ENCODE data around the gene KIF23.
A peak's percentile ranks its signal among the peaks of the same experiment; 100 is the strongest.

KIF23 gene

DNA sequence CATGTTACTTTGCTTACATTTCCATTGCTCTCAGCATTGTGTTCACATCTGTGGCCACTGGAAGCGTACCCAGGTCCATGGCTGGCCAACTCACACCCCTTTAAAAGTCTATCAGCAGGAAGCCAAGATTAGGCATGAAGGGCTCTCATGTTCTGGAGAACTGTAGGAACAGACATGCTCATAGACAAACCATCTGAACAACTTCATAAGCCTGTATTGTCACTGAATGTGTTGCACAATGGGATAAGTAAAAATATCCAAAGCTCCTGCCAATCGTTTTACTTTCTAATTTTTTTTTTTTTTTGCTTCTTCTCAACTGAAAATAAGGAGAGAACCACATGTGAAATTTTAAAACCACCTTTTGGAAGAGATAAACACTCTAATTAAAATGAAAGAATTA is 44.9 kb downstream of the KIF23 start:
- in situ Hi-C loops (cut with MboI; ENCODE audit: low pct_unique_long_range_greater_than_20kb, low sequenced_read_pairs, unreplicated experiment): no loop called here
- TF ChIP-seq, protein P1, sequence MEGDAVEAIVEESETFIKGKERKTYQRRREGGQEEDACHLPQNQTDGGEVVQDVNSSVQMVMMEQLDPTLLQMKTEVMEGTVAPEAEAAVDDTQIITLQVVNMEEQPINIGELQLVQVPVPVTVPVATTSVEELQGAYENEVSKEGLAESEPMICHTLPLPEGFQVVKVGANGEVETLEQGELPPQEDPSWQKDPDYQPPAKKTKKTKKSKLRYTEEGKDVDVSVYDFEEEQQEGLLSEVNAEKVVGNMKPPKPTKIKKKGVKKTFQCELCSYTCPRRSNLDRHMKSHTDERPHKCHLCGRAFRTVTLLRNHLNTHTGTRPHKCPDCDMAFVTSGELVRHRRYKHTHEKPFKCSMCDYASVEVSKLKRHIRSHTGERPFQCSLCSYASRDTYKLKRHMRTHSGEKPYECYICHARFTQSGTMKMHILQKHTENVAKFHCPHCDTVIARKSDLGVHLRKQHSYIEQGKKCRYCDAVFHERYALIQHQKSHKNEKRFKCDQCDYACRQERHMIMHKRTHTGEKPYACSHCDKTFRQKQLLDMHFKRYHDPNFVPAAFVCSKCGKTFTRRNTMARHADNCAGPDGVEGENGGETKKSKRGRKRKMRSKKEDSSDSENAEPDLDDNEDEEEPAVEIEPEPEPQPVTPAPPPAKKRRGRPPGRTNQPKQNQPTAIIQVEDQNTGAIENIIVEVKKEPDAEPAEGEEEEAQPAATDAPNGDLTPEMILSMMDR (IDR thresholded peaks at IDR 0.05; ENCODE audit: extremely low read depth, insufficient read depth, missing control alignments): no peak
- DNase-seq (ENCODE audit: low spot score): no peak

DNA sequence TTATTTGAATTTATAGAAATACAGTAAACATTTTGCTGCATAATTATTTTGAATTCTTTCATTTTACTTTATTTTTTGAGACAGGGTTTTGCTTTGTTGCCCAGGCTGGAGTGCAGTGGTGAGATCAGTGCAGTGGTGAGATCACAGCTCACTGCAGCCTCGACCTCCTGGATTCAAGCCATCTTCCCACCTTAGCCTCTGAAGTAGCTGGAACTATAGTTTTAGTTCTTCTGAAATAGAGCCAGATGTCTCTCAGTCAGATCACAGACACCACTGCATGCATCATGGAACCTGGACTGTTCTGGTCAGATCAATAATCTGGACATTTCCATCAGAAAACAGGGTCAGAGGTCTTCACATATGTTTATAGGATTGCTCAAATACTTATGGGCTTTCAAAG is 46.3 kb downstream of the KIF23 start:
- DNase-seq (ENCODE audit: low spot score): no peak
- TF ChIP-seq, protein P1 (IDR thresholded peaks at IDR 0.05; ENCODE audit: extremely low read depth, insufficient read depth, missing control alignments): no peak

DNA sequence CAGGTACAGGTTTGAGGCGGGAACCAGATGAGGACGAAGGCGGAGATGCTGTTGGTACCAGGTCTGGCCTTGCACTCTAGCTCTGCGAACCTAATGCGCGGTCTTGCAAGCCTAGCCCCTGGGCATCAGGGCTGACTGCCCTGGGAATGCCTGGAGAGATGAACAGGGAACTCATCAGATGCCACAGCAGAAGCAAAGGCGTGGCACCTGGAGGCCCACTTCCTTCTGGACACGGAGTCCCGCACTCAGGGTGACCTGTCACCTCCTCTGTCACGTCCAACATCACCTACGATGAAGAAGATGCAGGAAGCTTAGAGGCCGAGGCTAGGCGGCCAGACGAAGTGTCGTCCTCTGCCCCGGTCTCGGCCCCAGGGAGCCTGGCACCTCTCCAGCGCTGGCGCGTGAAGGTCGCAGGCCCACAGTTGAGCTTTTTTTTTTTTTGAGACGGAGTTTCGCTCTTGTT is 47.9 kb downstream of the KIF23 start:
- TF ChIP-seq, protein P1 (IDR thresholded peaks at IDR 0.05; ENCODE audit: extremely low read depth, insufficient read depth, missing control alignments): no peak
- DNase-seq (ENCODE audit: low spot score): no peak

More for the DNA sequence above, 46.3 kb downstream of the KIF23 start:
- in situ Hi-C loops (cut with MboI; ENCODE audit: low pct_unique_long_range_greater_than_20kb, low sequenced_read_pairs, unreplicated experiment): no loop called here

DNA sequence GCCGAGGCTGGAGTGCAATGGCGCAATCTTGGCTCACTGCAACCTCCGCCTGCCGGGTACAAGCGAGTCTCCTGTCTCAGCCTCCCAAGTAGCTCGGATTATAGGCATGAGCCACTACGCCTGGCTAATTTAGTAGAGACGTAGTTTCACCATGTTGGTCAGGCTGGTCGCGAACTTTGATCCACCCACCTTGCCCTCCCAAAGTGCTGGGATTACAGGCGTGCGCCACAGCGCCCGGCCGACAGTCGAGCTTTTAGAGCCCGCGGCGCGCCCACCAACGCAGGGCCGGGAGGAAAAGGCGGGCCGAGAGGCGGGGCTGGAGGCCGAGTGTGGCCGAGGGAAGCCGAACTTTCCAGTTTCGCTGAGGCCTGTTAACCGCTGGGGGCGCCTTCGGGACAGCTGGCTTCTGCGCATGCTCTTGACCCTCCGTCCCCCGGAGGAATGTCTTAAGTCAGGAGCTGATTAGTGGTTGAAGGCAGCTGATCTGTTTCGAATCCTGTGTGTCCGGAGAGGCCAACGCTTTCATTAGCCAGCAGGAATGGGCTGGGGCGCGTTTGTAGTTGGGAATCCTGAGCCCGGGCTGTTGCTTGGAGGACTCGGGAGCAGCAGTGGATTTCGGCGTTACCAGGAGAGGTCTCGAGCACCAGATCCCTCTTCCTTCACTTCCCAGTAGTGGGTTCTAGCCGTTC is 48.5 kb downstream of the KIF23 start:
- TF ChIP-seq, protein P1 (IDR thresholded peaks at IDR 0.05; ENCODE audit: extremely low read depth, insufficient read depth, missing control alignments): peak; percentile 82
- in situ Hi-C loops (cut with MboI; ENCODE audit: low pct_unique_long_range_greater_than_20kb, low sequenced_read_pairs, unreplicated experiment): no loop called here
- peak; percentile 95 for DNase-seq (ENCODE audit: low spot score)

More for the DNA sequence above, 47.9 kb downstream of the KIF23 start:
- in situ Hi-C loops (cut with MboI; ENCODE audit: low pct_unique_long_range_greater_than_20kb, low sequenced_read_pairs, unreplicated experiment): no loop called here

DNA sequence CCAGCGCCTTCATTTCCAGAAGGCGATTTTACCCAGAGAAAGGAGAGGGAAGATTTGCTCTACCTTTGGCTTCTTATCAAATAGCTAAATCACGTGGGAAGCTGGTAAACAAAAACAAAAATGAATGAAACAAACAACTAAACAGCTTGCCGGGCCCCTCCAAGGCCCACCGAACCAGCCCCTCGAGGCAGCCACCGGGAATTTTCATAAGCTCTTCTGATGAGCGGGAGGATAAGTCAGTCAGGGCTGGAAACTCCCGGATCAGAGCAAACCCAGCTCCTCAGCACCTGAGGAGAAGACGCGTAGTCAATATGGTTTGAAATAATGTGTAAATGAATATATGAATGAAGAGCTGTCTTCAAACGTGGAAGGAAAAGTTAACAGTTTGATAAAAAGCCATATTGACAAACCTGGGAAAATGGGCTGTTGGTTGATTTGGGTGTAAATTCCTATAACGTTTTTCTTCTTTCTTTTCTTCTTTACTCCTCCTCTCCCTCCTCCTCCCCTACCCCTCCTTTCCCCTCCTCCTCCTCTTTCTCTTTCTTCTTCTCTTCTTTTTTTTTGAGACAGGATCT is 49.1 kb downstream of the KIF23 start:
- TF ChIP-seq, protein P1 (IDR thresholded peaks at IDR 0.05; ENCODE audit: extremely low read depth, insufficient read depth, missing control alignments): no peak
- in situ Hi-C loops (cut with MboI; ENCODE audit: low pct_unique_long_range_greater_than_20kb, low sequenced_read_pairs, unreplicated experiment): no loop called here
- no peak for DNase-seq (ENCODE audit: low spot score)

DNA sequence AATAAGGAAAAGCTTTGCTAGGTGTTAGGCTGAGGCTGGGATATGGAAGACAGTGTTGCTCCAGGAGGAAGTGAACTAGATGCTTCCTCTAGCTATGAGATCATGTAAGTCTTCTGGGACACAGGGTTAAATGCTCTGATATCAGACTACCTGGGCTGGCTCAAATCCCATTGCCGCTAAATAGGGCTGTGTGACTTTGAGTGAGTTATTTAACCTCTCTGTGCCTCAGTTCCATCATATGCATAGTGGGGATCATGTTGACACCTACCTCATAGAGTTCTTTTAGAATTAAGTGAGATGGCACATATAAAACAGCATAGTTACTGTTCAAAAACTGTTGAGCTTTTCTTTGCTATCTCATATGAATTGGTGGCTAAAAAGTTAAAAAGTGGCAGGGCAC is 51.1 kb downstream of the KIF23 start:
- TF ChIP-seq, protein P1 (IDR thresholded peaks at IDR 0.05; ENCODE audit: extremely low read depth, insufficient read depth, missing control alignments): no peak
- DNase-seq (ENCODE audit: low spot score): no peak
- in situ Hi-C loops (cut with MboI; ENCODE audit: low pct_unique_long_range_greater_than_20kb, low sequenced_read_pairs, unreplicated experiment): no loop called here
